A549 (cell line): Measurements from ENCODE around the gene AUTS2.

ENCODE experiments used
- PHF8 ChIP-seq: fragments of 200-600 bp; sonication (generic); IDR thresholded peaks from 2 replicates; pipeline ENCODE4 v1.6.1; 2016; ENCODE audit warnings: low read depth, mild to moderate bottlenecking, antibody characterized with exemption, moderate library complexity, borderline replicate concordance
- POLR2A ChIP-seq: IDR thresholded peaks from 2 replicates; pipeline ENCODE4 v1.6.1; 2012; ENCODE audit warnings: mild to moderate bottlenecking, low read length
- RCOR1 ChIP-seq: fragments of 150-350 bp; IDR thresholded peaks from 2 replicates; pipeline ENCODE4 v1.6.1; 2014; ENCODE audit warnings: antibody characterized with exemption, low read length, low read depth
- SMC3 ChIP-seq: fragments of >200 bp; sonication (Bioruptor Twin); formaldehyde crosslinking; IDR thresholded peaks from 3 replicates; pipeline ENCODE4 v1.6.1; 2018; ENCODE audit warnings: inconsistent platforms
- TF ChIP-seq, protein P1 (sequence below): fragments of >200 bp; sonication (Bioruptor Twin); formaldehyde crosslinking; IDR thresholded peaks from 3 replicates; pipeline ENCODE4 v1.5.1; 2016

DNA sequence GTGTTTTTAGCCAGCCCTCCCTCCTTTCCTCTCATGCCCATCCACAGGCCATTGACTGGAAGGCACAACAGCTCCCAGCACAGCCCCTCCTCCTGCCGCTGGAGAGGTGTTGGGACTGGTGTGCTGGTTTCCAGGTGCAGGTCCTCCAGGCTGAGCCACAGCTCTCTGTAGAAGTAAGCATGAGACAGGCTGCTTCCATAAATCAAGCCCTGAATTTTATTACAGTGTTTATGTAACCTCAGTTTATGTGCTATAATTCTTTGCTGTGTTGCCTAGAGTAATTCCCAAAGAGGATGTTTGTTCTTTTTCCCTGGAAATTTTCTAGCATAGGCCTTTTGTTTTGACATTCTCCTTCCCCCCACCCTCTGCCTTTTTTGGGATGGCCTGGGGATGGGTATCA, 445.8 kb downstream of the AUTS2 start:
- TF ChIP-seq POLR2A (no peak), RCOR1 (no peak), PHF8 (no peak), SMC3 (no peak)
- TF ChIP-seq, protein P1, sequence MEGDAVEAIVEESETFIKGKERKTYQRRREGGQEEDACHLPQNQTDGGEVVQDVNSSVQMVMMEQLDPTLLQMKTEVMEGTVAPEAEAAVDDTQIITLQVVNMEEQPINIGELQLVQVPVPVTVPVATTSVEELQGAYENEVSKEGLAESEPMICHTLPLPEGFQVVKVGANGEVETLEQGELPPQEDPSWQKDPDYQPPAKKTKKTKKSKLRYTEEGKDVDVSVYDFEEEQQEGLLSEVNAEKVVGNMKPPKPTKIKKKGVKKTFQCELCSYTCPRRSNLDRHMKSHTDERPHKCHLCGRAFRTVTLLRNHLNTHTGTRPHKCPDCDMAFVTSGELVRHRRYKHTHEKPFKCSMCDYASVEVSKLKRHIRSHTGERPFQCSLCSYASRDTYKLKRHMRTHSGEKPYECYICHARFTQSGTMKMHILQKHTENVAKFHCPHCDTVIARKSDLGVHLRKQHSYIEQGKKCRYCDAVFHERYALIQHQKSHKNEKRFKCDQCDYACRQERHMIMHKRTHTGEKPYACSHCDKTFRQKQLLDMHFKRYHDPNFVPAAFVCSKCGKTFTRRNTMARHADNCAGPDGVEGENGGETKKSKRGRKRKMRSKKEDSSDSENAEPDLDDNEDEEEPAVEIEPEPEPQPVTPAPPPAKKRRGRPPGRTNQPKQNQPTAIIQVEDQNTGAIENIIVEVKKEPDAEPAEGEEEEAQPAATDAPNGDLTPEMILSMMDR = no peak
